ENCODE results near the gene ZNF561. TPM values are rescaled to one million over a fixed set of nuclear protein-coding genes. Genes with fewer than 3 reads are reported as not detected.

ZNF561 gene
- total RNA-seq: 10 to 100 TPM; 25.6 to 39.9 TPM

DNA sequence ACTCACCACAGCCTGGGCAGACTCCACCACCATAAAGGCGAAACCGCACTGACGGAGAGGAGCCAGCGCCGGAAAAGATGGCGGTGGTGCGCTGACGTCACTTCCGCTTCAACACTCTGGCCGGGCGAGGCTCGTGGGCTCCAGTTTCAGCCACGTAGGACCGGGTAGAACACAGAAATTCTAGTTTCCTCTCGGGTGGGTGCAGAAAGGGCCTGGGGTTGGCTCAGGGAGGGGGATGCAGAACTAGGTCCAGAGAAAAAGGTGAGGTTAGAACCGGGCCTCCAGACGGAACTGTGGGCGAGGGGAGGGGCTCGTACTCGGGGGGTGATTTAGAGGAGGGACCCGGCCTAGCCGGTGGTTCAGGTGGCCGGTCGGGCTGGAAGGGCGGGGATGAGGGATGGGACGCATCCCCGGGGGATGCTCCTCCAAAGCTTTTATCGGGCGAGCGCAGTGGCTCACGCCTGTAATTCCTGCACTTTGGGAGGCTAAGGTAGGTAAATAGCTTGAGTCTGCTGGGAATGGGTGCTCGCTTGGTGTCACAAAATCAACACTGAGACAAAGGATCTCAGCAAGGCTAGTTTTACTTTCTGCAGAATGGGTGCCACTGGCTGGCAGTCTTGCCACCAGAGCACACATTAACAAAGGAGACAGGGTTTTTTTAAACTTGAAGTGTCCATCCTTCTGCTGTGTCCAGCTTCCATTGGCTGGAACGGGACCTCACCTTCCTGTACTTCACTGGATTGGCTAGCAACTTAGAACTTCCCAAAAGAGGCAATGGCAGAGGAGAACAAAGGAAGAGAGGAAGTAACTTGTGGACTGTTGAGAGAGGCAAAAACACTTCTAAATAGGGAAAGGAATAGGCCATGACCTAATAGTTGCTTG is at the start of gene ZNF561:
Gene ZNF561, minus strand, starts transcription at position 77 of the 882 bp plus-strand sequence. CDS start 1,776 bp downstream, outside the sequence.

GRCh38 chr19:9584073-9584833 is 36.8 kb downstream of the ZNF561 start, which contains the start of gene ZNF121:
TSS of gene ZNF121 (minus strand) at chr19:9584504. CDS start at chr19:9568097, 16,407 bp downstream.

Other genes starting within 250 kb of the ZNF561 start
- gene ZNF266, start 185.7 kb downstream of the ZNF561 start, total RNA-seq: 10 to 100 TPM in 1 of 2 donors, 1 to 10 TPM in 1; 9.3 to 10.3 TPM
- gene ZNF560, start 122.6 kb downstream of the ZNF561 start, total RNA-seq: 1 to 10 TPM in 1 of 2 donors, not detected in 1; 1.7 TPM
- 10 to 100 TPM; 13.7 to 15.8 TPM for gene ZNF426, start 82.6 kb downstream of the ZNF561 start, total RNA-seq
- gene ZNF121, start 36.7 kb downstream of the ZNF561 start, total RNA-seq: 10 to 100 TPM; 32.3 to 53.3 TPM
- gene ZNF562, start 53.9 kb upstream of the ZNF561 start, total RNA-seq: 10 to 100 TPM; 27.9 to 29.0 TPM
- gene ZNF846, start 147.5 kb upstream of the ZNF561 start, total RNA-seq: 1 to 10 TPM; 3.3 to 7.6 TPM
- 10 to 100 TPM; 12.7 to 18.6 TPM for gene FBXL12, start 197.8 kb upstream of the ZNF561 start, total RNA-seq
- gene UBL5, start 206.7 kb upstream of the ZNF561 start, total RNA-seq: 100 to 1,000 TPM; 189 to 223 TPM
- gene PIN1, start 214.1 kb upstream of the ZNF561 start, total RNA-seq: 100 to 1,000 TPM; 119 to 128 TPM

Data from melanocyte of skin (primary cell).